Brain microvascular endothelial cell (primary cell): ENCODE results near the gene TMEM255B.

Experiments used
- DNase-seq: peaks from one replicate; pipeline ENCODE4 v3.0.0-alpha.2; 2020
- H3K27ac ChIP-seq: fragments of 250-450 bp; sonication (Bioruptor Pico); 2 replicates; pipeline ENCODE4 v1.5.1; 2020; ENCODE audit warnings: mild to moderate bottlenecking, moderate library complexity
- H3K27me3 ChIP-seq: fragments of 250-450 bp; sonication (Bioruptor Pico); replicated peaks from 2 replicates; pipeline ENCODE4 v1.5.1; 2020; ENCODE audit warnings: mild to moderate bottlenecking
- H3K36me3 ChIP-seq: fragments of 250-450 bp; sonication (Bioruptor Pico); replicated peaks from 2 replicates; pipeline ENCODE4 v1.5.1; 2020; ENCODE audit warnings: mild to moderate bottlenecking
- H3K4me3 ChIP-seq: 2 replicates; pipeline ENCODE4 v1.5.1; 2011; ENCODE audit warnings: low read depth, mild to moderate bottlenecking, control low read depth, low read length, moderate library complexity
- in situ Hi-C: cut with HindIII; loops from 2 replicates; pipeline ENCODE4 v1.10.0; 2017; ENCODE audit warnings: low sequenced_read_pairs, low pct_ligation_motif_present
- TF ChIP-seq, protein P1 (sequence below): IDR thresholded peaks from 2 replicates; pipeline ENCODE4 v1.5.1; 2011; ENCODE audit warnings: low read depth, mild to moderate bottlenecking, moderate library complexity, low read length, control low read depth, inconsistent platforms; ENCODE audit errors: missing control alignments

TMEM255B gene

DNA sequence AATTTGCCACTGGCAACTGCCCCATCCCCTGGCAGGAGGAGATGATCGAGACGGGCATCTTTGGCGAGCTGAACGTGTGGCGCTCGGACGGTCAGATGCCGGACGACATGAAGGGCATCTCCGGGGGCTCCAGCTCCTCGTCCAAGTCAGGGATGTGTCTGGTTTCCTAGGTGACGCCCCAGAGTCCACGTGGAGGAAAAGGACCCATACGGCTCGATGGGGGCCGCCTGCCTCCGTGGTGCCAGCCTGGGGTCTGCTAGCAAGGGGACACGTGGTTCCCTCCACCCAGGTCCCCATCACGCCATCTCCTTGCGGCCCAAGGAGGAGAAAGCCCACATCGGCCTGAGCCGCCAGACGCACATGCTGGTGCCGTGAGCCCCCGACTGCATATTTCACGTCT, 23.8 kb upstream of the TMEM255B start:
- TF ChIP-seq, protein P1, sequence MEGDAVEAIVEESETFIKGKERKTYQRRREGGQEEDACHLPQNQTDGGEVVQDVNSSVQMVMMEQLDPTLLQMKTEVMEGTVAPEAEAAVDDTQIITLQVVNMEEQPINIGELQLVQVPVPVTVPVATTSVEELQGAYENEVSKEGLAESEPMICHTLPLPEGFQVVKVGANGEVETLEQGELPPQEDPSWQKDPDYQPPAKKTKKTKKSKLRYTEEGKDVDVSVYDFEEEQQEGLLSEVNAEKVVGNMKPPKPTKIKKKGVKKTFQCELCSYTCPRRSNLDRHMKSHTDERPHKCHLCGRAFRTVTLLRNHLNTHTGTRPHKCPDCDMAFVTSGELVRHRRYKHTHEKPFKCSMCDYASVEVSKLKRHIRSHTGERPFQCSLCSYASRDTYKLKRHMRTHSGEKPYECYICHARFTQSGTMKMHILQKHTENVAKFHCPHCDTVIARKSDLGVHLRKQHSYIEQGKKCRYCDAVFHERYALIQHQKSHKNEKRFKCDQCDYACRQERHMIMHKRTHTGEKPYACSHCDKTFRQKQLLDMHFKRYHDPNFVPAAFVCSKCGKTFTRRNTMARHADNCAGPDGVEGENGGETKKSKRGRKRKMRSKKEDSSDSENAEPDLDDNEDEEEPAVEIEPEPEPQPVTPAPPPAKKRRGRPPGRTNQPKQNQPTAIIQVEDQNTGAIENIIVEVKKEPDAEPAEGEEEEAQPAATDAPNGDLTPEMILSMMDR: no peak
- Histone ChIP-seq H3K36me3 (no peaks in the 10 kb centered on the region), H3K27ac (no peak overlapping the region), H3K4me3 (no peak overlapping the region), H3K27me3 (peaks cover 12% of the 10 kb centered on the region)
- in situ Hi-C loops: no loop called here
- DNase-seq: no peak

DNA sequence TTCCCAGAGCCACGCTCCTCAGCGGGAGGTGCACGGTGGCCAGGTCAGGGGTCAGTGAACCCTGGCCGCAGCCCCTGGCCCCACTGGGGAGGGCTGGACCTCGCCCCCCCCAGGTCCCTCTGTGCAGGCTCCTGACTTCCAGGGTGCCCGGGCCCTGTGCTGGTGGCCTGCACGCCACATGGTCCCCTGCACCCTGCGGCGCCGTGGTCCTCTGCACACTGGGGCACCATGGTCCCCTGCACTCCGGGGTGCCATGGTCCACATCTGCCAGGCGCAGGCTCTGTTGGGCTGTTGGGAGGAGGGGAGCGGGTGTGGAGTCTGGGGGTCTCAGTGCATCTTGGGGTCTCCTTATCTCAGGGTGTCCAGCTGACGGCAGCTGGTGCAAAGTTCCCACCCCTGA, 23.3 kb upstream of the TMEM255B start:
- DNase-seq: no peak
- H3K36me3 ChIP-seq: no peaks in the 10 kb centered on the region
- peaks cover 6% of the 10 kb centered on the region for H3K27me3 ChIP-seq
- in situ Hi-C loops: no loop called here
- H3K27ac ChIP-seq: no peak overlapping the region
- no peak overlapping the region for H3K4me3 ChIP-seq
- TF ChIP-seq, protein P1: no peak

DNA sequence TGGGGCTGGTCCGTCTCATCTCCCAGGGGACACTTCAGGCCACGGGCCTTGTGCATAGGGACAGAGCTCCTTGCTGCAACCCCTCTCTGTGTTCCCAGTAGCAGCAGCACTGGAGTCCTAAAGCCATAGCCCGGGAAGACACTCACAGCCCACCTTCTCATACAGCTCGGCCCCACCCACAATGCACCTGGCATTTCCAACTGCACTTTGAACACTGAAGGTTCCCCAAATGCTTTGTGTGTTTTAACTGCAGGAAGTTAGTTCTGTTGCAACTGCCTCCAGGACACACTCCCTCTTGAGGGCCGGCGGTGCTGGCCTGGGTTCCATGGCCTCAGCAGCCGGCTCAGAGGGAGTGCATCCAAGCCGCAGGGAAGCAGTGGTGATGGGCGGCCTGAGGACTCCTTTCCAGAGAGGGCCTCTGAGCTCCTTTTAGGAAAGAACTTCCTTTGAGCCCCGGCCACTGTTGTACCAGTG, 22.7 kb upstream of the TMEM255B start:
- DNase-seq: no peak
- H3K36me3 ChIP-seq: no peaks in the 10 kb centered on the region
- H3K4me3 ChIP-seq: no peak overlapping the region
- TF ChIP-seq, protein P1: no peak
- H3K27ac ChIP-seq: no peak overlapping the region
- H3K27me3 ChIP-seq: peaks cover 2% of the 10 kb centered on the region
- in situ Hi-C loops: no loop called here

DNA sequence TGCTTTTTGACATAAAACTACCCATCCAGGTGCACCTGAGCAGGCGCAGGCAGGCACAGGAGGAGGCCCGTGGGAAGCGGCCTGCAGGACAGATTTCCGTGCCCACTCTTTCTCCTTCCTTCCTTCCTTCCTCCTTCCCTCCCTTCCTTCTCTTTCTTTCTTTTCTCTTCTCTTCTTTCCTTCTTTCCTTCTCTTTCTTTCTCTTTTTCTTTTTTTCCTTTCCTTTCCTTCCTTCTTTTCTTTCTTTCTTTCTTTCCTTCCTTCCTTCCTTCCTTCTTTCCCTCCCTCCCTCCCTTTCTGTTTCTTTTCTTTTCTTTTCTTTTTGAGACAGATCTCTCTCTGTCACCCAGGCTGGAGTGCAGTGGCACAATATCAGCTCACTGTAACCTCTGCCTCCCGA, 21.2 kb upstream of the TMEM255B start:
- Histone ChIP-seq H3K4me3 (no peak overlapping the region), H3K27me3 (peaks cover 2% of the 10 kb centered on the region), H3K27ac (no peak overlapping the region), H3K36me3 (no peaks in the 10 kb centered on the region)
- TF ChIP-seq, protein P1: no peak
- in situ Hi-C loops: no loop called here
- no peak for DNase-seq

DNA sequence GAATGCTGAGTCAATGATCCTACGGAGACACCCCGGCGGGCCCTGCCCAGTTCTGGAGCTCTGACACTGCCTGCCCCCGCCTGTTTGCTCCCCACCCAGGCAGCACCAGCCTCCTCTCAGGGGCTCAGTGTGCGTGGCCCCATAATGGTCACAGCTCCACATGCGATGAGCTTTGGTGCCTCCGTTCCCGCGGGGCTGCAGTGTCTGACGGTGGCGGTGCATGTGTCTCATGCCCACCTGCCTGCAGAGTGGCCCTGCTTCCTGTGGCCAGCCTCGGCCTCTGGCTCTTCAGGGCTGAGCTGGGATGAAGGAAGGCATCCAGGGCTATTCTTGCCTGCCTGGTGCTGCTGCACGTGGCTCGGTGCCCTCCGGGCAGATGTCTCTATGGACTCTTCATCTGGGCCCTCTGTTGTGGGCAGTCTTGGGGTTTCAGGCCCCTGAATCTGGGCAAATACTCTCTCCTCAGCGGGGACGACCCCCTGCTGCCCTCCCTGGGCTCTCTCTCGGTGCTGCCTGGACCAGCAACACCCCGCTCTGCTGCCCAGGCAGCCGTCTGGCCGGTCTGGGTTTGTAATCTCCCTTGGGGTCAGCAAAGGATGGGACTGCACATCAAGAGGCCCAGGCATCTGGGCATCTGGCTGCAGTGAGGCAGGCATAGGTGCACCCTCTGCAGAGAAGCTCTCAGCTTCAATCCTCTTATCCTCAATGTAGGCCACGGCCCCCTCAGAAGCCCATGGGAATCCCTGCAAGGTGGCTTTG, 19.3 kb upstream of the TMEM255B start:
- peaks cover 2% of the 10 kb centered on the region for H3K27me3 ChIP-seq

More for the DNA sequence above, 19.3 kb upstream of the TMEM255B start:
- DNase-seq: no peak
- H3K36me3 ChIP-seq: no peaks in the 10 kb centered on the region
- TF ChIP-seq, protein P1: no peak
- in situ Hi-C loops: no loop called here
- no peak overlapping the region for H3K4me3 ChIP-seq
- H3K27ac ChIP-seq: no peak overlapping the region
